Measurements from ENCODE around the gene E2F4. TPM values are rescaled to one million over a fixed set of nuclear protein-coding genes. Genes with fewer than 3 reads are reported as not detected.

Gene E2F4
- total and polyA plus RNA-seq, 2 of the 13 experiments (the other 11 are each of a cell fraction or from before 2014, with no cell fraction given) = 84.8 to 91.2 TPM

DNA sequence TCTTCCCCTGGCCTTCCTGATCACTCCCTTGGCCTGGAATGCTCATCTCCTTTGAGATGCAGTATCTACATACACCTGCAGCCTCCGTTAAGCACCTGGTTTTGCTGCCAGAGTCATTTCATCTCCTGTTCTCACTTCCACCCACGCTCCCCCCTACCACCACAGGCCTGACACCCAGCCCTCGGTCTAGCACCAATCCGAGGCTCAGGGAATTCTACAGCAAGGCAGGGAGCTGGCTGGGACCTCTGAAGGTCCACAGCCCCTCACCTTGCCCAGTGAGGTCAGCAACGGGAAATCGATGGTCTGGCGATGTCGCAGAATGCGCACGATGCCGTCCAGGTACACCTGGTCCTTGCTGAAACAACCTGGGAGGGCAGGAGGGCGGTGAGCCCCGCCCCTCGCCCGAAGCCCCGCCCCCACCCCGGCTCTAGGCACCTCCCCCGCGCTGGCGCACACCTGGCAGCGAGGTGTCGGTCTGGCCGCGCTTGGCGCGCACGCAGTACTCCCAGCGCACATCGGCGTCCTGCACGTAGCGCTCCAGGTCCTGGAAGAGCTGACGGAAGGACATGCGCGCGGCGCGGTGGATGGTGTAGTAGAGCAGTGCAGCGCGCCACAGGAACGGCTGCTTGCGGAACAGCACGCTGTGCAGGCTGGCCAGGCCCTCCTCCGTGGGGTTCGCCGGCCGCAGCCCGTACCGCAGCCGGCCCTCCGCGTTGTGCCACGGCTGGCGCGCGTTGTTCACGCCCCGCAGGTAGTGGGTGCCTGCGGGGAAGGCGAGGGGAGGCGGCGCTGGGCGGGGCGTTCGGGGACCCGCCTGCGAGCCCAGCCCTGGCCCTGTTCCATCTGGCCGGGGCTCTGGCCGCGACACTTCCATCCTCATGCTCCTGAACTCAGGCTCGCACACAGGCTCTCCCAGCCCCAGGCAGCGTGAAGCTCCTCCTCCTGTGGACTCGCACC, 13.9 kb upstream of the E2F4 start (continued):
- TF ChIP-seq NBN (conservative IDR thresholded peaks at IDR 0.05) = no peak
- TF ChIP-seq RBM39 (IDR thresholded peaks at IDR 0.05; ENCODE audit: low read depth, low read length, poor library complexity, severe bottlenecking) = no peak
- no peak for TF ChIP-seq ZNF205 (CRISPR knock-in tag; IDR thresholded peaks at IDR 0.05)
- no peak for TF ChIP-seq ZNF577 (CRISPR knock-in tag; IDR thresholded peaks at IDR 0.05; ENCODE audit: borderline replicate concordance, low read depth)
- TF ChIP-seq, protein P1, sequence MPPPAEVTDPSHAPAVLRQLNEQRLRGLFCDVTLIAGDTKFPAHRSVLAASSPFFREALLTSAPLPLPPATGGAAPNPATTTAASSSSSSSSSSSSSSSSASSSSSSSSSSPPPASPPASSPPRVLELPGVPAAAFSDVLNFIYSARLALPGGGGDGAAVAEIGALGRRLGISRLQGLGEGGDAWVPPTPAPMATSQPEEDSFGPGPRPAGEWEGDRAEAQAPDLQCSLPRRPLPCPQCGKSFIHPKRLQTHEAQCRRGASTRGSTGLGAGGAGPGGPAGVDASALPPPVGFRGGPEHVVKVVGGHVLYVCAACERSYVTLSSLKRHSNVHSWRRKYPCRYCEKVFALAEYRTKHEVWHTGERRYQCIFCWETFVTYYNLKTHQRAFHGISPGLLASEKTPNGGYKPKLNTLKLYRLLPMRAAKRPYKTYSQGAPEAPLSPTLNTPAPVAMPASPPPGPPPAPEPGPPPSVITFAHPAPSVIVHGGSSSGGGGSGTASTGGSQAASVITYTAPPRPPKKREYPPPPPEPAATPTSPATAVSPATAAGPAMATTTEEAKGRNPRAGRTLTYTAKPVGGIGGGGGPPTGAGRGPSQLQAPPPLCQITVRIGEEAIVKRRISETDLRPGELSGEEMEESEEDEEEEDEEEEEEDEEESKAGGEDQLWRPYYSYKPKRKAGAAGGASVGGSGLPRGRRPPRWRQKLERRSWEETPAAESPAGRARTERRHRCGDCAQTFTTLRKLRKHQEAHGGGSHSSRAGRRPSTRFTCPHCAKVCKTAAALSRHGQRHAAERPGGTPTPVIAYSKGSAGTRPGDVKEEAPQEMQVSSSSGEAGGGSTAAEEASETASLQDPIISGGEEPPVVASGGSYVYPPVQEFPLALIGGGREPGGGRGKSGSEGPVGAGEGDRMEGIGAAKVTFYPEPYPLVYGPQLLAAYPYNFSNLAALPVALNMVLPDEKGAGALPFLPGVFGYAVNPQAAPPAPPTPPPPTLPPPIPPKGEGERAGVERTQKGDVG (CRISPR knock-in tag; IDR thresholded peaks at IDR 0.05; ENCODE audit: borderline replicate concordance) = peak; percentile 36; the same call in 1 of the 2 replicates
- TF ChIP-seq ZKSCAN8 (CRISPR knock-in tag; IDR thresholded peaks at IDR 0.05; ENCODE audit: borderline replicate concordance) = no peak
- TF ChIP-seq ELF3 (CRISPR knock-in tag; IDR thresholded peaks at IDR 0.05) = 0 out of 2 replicates have a peak, but pooled peaks have one; percentile 21
- TF ChIP-seq, protein P2, sequence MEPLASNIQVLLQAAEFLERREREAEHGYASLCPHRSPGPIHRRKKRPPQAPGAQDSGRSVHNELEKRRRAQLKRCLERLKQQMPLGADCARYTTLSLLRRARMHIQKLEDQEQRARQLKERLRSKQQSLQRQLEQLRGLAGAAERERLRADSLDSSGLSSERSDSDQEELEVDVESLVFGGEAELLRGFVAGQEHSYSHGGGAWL (CRISPR knock-in tag; IDR thresholded peaks at IDR 0.05) = no peak; the same call in 1 of the 2 replicates
- peak; percentile 95 for TF ChIP-seq ZNF776 (CRISPR knock-in tag; IDR thresholded peaks at IDR 0.05)
- no peak for TF ChIP-seq ZNF850 (CRISPR knock-in tag; conservative IDR thresholded peaks at IDR 0.05)
- no peak for TF ChIP-seq SIX4 (CRISPR knock-in tag; IDR thresholded peaks at IDR 0.05)
- TF ChIP-seq ZBTB3 (CRISPR knock-in tag; IDR thresholded peaks at IDR 0.05; ENCODE audit: borderline replicate concordance, low read depth) = no peak
- TF ChIP-seq, protein P3, sequence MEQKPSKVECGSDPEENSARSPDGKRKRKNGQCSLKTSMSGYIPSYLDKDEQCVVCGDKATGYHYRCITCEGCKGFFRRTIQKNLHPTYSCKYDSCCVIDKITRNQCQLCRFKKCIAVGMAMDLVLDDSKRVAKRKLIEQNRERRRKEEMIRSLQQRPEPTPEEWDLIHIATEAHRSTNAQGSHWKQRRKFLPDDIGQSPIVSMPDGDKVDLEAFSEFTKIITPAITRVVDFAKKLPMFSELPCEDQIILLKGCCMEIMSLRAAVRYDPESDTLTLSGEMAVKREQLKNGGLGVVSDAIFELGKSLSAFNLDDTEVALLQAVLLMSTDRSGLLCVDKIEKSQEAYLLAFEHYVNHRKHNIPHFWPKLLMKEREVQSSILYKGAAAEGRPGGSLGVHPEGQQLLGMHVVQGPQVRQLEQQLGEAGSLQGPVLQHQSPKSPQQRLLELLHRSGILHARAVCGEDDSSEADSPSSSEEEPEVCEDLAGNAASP (CRISPR knock-in tag; IDR thresholded peaks at IDR 0.05; ENCODE audit: borderline replicate concordance) = no peak
- TF ChIP-seq, protein P4, sequence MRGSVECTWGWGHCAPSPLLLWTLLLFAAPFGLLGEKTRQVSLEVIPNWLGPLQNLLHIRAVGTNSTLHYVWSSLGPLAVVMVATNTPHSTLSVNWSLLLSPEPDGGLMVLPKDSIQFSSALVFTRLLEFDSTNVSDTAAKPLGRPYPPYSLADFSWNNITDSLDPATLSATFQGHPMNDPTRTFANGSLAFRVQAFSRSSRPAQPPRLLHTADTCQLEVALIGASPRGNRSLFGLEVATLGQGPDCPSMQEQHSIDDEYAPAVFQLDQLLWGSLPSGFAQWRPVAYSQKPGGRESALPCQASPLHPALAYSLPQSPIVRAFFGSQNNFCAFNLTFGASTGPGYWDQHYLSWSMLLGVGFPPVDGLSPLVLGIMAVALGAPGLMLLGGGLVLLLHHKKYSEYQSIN (CRISPR knock-in tag; IDR thresholded peaks at IDR 0.05; ENCODE audit: borderline replicate concordance) = no peak
- no peak for TF ChIP-seq PRMT3 (CRISPR knock-in tag; IDR thresholded peaks at IDR 0.05; ENCODE audit: borderline replicate concordance, low read depth)
- peak; percentile 59 for TF ChIP-seq POLR2G (IDR thresholded peaks at IDR 0.05; ENCODE audit: low read depth, low read length)
- TF ChIP-seq ELF1 (CRISPR knock-in tag; IDR thresholded peaks at IDR 0.05) = no peak
- no peak for TF ChIP-seq ZSCAN25 (CRISPR knock-in tag; IDR thresholded peaks at IDR 0.05)
- TF ChIP-seq RAD51 (IDR thresholded peaks at IDR 0.05; ENCODE audit: borderline replicate concordance) = no peak
- TF ChIP-seq, protein P5, sequence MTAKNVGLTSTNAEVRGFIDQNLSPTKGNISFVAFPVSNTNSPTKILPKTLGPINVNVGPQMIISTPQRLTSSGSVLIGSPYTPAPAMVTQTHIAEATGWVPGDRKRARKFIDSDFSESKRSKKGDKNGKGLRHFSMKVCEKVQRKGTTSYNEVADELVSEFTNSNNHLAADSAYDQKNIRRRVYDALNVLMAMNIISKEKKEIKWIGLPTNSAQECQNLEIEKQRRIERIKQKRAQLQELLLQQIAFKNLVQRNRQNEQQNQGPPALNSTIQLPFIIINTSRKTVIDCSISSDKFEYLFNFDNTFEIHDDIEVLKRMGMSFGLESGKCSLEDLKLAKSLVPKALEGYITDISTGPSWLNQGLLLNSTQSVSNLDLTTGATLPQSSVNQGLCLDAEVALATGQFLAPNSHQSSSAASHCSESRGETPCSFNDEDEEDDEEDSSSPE (CRISPR knock-in tag; IDR thresholded peaks at IDR 0.05) = peak; percentile 74
- peak; percentile 61; the same call in 1 of the 2 replicates for TF ChIP-seq MIER3 (CRISPR knock-in tag; IDR thresholded peaks at IDR 0.05; ENCODE audit: borderline replicate concordance)
- no peak for TF ChIP-seq ELF4 (CRISPR knock-in tag; IDR thresholded peaks at IDR 0.05; ENCODE audit: borderline replicate concordance)
